B cell (primary cell): ENCODE results near the gene NECTIN1. TPM values are rescaled to one million over a fixed set of nuclear protein-coding genes. Genes with fewer than 3 reads are reported as not detected.

Experiments
- ATAC-seq: fragments of 200-7000 bp; cut with Tn5 transposase; one replicate; pipeline ENCODE4 v1.10.0; 2021; ENCODE audit warnings: low read depth, mild to moderate bottlenecking, moderate number of reproducible peaks, moderate library complexity
- CTCF ChIA-PET: fragments of 350-600 bp; sonication (Branson Sonifier 250); formaldehyde crosslinking; loops from one replicate; lab custom pipeline; 2021; ENCODE audit warnings: antibody characterized with exemption, inconsistent platforms; lab: Charles Lee
- POLR2A ChIA-PET: fragments of 350-600 bp; sonication (Branson Sonifier 250); formaldehyde crosslinking; loops from one replicate; lab custom pipeline; 2021; ENCODE audit warnings: antibody characterized with exemption; lab: Charles Lee
- DNase-seq: peaks from one replicate; pipeline ENCODE4 v3.0.0; 2013
- H2AFZ ChIP-seq: 2 replicates; pipeline ENCODE4 v1.6.1; 2012; ENCODE audit warnings: mild to moderate bottlenecking, low read depth, low read length; ENCODE audit not compliant: insufficient read depth, poor library complexity, severe bottlenecking
- H3K27ac ChIP-seq, 2 donors: 1 replicate in 1 of 2; 2 replicates in 1 of 2; pipeline ENCODE4 v1.5.1; 2012 to 2013; ENCODE audit warnings: low read length in 2 of 2, mild to moderate bottlenecking in 2 of 2, moderate library complexity in 1 of 2
- H3K27me3 ChIP-seq, 4 experiments: fragments of 200-600 bp in 1 of 4; sonication (generic) in 1 of 4; replicated peaks in 1 of 4; 1 replicate in 2 of 4; 2 replicates in 2 of 4; pipeline versions ENCODE4 v1.6.1 to v1.7.0; 2013 to 2016; ENCODE audit warnings: low read length in 3 of 4, mild to moderate bottlenecking in 2 of 4, mixed read lengths in 1 of 4, moderate library complexity in 1 of 4; ENCODE audit not compliant: insufficient read depth in 4 of 4, control insufficient read depth in 3 of 4; ENCODE audit errors: control extremely low read depth in 1 of 4
- H3K36me3 ChIP-seq, 2 experiments: replicated peaks in 1 of 2; 1 replicate in 1 of 2; 2 replicates in 1 of 2; pipeline versions ENCODE4 v1.6.1 to v1.7.1; 2013; ENCODE audit warnings: low read length in 1 of 2; ENCODE audit not compliant: insufficient read depth in 2 of 2, control insufficient read depth in 1 of 2; ENCODE audit errors: control extremely low read depth in 1 of 2, extremely low read depth in 1 of 2
- H3K4me1 ChIP-seq, 2 donors: fragments of 200-600 bp in 1 of 2; sonication (generic) in 1 of 2; 1 replicate in 1 of 2; 2 replicates in 1 of 2; pipeline versions ENCODE4 v1.5.1 to v1.6.1; 2013 to 2017; ENCODE audit warnings: low read length in 2 of 2; ENCODE audit not compliant: control insufficient read depth in 2 of 2, insufficient read depth in 2 of 2
- H3K4me2 ChIP-seq: replicated peaks from 2 replicates; pipeline ENCODE3; 2012; ENCODE audit warnings: mild to moderate bottlenecking, low read depth, low read length; ENCODE audit not compliant: poor library complexity, severe bottlenecking
- H3K4me3 ChIP-seq, 5 experiments: fragments of 200-600 bp in 1 of 5; sonication (generic) in 1 of 5; 1 replicate in 3 of 5; 2 replicates in 2 of 5; pipeline versions ENCODE4 v1.5.1 to v1.7.0; 2011 to 2016; ENCODE audit warnings: low read length in 4 of 5, mild to moderate bottlenecking in 4 of 5, low read depth in 2 of 5, control low read depth in 1 of 5, moderate library complexity in 1 of 5; ENCODE audit not compliant: insufficient read depth in 1 of 5; ENCODE audit errors: control extremely low read depth in 1 of 5, extremely low read depth in 1 of 5
- H3K79me2 ChIP-seq: fragments of 200-600 bp; sonication (generic); one replicate; pipeline ENCODE4 v1.6.0; 2016; ENCODE audit warnings: low read length; ENCODE audit not compliant: control insufficient read depth, insufficient read depth
- H3K9ac ChIP-seq: fragments of 200-600 bp; sonication (generic); 2 replicates; pipeline ENCODE4 v1.6.1; 2017; ENCODE audit warnings: mild to moderate bottlenecking, low read length, moderate library complexity
- H3K9me3 ChIP-seq, 3 donors: one replicate each; pipeline versions ENCODE4 v1.6.1 to v1.7.1; 2013; ENCODE audit warnings: low read length in 2 of 3; ENCODE audit not compliant: control insufficient read depth in 2 of 3, insufficient read depth in 1 of 3; ENCODE audit errors: control extremely low read depth in 1 of 3
- H4K20me1 ChIP-seq: 2 replicates; pipeline ENCODE4 v1.6.0; 2012; ENCODE audit warnings: mild to moderate bottlenecking, low read length; ENCODE audit not compliant: insufficient read depth, control insufficient read depth, poor library complexity, severe bottlenecking
- H3K27ac Mint-ChIP-seq: one replicate; pipeline ENCODE4 v1.8.0; 2021; ENCODE audit warnings: mixed read lengths
- H3K27me3 Mint-ChIP-seq: one replicate; pipeline ENCODE4 v1.8.0; 2021; ENCODE audit warnings: mixed read lengths
- H3K4me1 Mint-ChIP-seq: one replicate; pipeline ENCODE4 v1.8.0; 2021; ENCODE audit warnings: mixed read lengths
- H3K4me3 Mint-ChIP-seq: one replicate; pipeline ENCODE4 v1.8.0; 2021; ENCODE audit warnings: mixed read lengths
- H3K9me3 Mint-ChIP-seq: one replicate; pipeline ENCODE4 v1.8.0; 2022; ENCODE audit warnings: mixed read lengths; ENCODE audit not compliant: insufficient read depth
- CTCF ChIP-seq: fragments of 200-600 bp; IDR thresholded peaks from one replicate; pipeline ENCODE4 v1.8.0; 2022; ENCODE audit warnings: antibody characterized with exemption, mild to moderate bottlenecking
- EZH2 ChIP-seq: IDR thresholded peaks from 2 replicates; pipeline ENCODE4 v1.6.1; 2012; ENCODE audit warnings: borderline replicate concordance, low read depth, mild to moderate bottlenecking, moderate library complexity, low read length; ENCODE audit not compliant: insufficient read depth, poor library complexity, severe bottlenecking
- WGBS: methylation state at CpG from one replicate; pipeline ENCODE4 v1.1.5; 2013; ENCODE audit warnings: missing lambda C conversion rate; ENCODE audit not compliant: insufficient coverage; 5-methylcytosine and 5-hydroxymethylcytosine counted together
- intact Hi-C: fragments of 100-400 bp; cut with micrococcal nuclease; formaldehyde crosslinking; loops from one replicate; pipeline ENCODE4 v1.10.0; 2022
- polyA plus RNA-seq: library from polyadenylated mRNA; depleted of rRNA; stranded (reverse); fragments of >200 nt; gene quantifications from 2 replicates; pipeline ENCODE4 v1.2.3, GENCODE V29; 2012
- total RNA-seq, 2 donors: library from RNA; stranded (reverse); fragments of 120-200 nt in 1 of 2; gene quantifications; 1 replicate in 1 of 2; 2 replicates in 1 of 2; pipeline versions ENCODE4 v1.2.3 to v1.2.4, GENCODE V29; 2013 to 2022

The NECTIN1 gene
- total and polyA plus RNA-seq, 2 donors (not counting 1 experiment from before 2014, with no cell fraction given), result 2.1 to 3.9 TPM

GRCh38 chr11:119615003-119615881 is 113.8 kb downstream of the NECTIN1 start:
- ChIA-PET CTCF (no interaction called here), POLR2A (no interaction called here)
- intact Hi-C loops, result no loop called here
- no peak overlapping the region for H3K9ac ChIP-seq
- peaks cover 16% of the 10 kb centered on the region for H3K27me3 Mint-ChIP-seq
- H3K79me2 ChIP-seq, result no peaks in the 10 kb centered on the region
- no peak for DNase-seq
- no peak overlapping the region for H3K4me2 ChIP-seq
- no peaks in the 10 kb centered on the region for H3K36me3 ChIP-seq
- peaks cover 0 to 6% (median 0%) of the 10 kb centered on the region in 3 donors for H3K9me3 ChIP-seq
- H3K27me3 ChIP-seq, result no peaks in the 10 kb centered on the region
- no peaks in the 10 kb centered on the region for H4K20me1 ChIP-seq
- no peaks in the 10 kb centered on the region for H3K4me1 ChIP-seq
- H3K9me3 Mint-ChIP-seq, result peaks cover 4% of the 10 kb centered on the region
- H3K27ac Mint-ChIP-seq, result no peak overlapping the region
- no peak overlapping the region for H2AFZ ChIP-seq
- 90% methylated on average over 2 of the region's 9 CpGs for WGBS
- no peak for ATAC-seq
- no peak overlapping the region for H3K27ac ChIP-seq
- no peak overlapping the region for H3K4me3 ChIP-seq
- TF ChIP-seq EZH2 (no peak), CTCF (no peak)
- H3K4me1 Mint-ChIP-seq, result peaks cover 4% of the 10 kb centered on the region
- H3K4me3 Mint-ChIP-seq, result no peak overlapping the region
